T-helper 1 cell (primary cell): Measurements from ENCODE around the gene TMEM132C.
A peak's percentile ranks its signal among the peaks of the same experiment; 100 is the strongest.

Experiments used
- DNase-seq, 5 donors: peaks; one replicate each; pipeline ENCODE4 v3.0.0-alpha.2; 2012 to 2020

TMEM132C gene

DNA sequence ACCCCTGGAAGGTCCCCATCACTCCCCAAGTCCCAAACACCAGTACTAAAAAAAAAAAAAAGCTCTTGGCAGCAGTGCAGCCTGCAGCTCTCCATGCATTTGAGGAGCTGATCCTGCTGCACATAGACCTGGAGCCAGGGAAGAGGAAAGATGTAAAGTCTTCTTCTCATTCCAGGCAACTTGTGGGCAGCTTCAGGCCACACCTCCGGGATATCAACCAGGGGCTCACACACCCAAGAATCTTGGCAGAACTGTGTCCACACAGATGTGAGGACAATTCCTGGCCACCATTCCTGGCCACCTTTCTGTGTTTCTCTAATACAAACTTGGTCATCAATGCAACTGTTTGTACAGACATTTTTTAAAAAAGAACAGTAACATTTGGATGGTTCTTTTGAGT lies 72.7 kb downstream of the TMEM132C start:
- DNase-seq, result no peak

DNA sequence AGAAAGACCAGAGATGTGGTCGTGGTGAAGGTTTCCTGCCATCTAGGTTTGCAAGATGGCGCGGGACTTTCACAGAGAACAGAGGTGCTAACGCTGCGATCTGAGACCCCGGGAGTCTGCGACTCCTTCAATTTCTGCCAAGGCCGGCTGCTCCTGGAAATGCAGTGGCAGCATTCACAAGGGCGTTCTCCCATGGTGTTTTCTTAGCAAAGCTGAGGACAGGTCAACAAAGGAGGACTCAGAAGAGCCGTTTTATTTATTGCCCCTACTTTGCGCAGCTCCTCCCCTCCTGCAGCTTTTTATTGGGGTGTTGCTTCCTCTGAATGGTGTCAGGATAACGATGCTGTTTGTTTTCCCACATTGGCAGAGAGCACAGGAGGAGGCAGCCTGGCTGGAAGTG lies 86.3 kb downstream of the TMEM132C start:
- no peak for DNase-seq

DNA sequence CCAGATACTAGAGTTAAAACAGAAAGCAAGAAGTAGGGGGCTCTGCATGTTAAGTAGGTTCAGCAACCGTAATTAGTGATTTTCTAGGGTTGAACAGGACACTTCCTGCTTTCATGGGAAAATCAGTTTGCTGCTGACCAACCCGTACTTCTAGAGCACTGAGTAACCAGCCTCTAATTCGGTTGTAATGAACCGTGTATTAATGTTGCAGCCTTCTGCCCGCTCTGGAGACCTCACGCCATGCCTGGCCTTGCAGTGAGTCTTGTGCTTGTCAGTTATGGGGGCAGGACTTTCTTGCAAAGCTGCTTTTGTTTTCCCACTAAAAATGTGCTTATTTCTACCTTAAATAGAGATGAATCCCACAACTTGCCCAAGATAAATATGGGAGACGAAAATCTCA lies 89.6 kb downstream of the TMEM132C start:
- DNase-seq, result no peak

DNA sequence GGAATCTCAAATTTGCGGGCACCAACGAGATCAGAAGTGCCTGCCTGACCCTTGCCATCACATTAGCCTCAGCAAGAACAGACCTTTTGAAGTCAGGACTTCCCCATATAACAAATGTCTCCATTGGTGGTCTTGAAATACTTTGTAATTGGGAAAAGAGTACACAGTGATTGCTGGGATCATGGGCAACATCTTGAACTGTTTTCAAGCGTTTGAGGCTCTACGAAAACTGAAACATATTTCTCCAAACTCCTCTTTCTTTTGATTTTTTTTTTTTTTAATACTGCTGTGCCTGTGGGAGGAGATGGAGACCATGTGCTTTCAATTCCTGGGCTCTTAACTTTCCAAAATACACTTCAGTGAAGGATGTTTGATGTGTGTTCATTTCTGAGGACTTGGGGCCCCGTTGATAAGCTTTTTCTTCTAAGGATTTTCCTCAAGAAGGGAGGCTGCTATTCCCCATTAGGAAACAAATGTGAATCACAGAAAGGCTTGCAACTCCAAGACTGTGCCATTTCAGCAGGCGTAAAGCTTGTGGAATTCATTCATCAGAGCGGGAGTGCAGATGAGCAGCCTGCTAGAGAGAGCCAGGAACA lies 94.5 kb downstream of the TMEM132C start:
- DNase-seq, result no peak

GRCh38 chr12:128365032-128365431 lies 98.1 kb downstream of the TMEM132C start:
- no peak for DNase-seq

DNA sequence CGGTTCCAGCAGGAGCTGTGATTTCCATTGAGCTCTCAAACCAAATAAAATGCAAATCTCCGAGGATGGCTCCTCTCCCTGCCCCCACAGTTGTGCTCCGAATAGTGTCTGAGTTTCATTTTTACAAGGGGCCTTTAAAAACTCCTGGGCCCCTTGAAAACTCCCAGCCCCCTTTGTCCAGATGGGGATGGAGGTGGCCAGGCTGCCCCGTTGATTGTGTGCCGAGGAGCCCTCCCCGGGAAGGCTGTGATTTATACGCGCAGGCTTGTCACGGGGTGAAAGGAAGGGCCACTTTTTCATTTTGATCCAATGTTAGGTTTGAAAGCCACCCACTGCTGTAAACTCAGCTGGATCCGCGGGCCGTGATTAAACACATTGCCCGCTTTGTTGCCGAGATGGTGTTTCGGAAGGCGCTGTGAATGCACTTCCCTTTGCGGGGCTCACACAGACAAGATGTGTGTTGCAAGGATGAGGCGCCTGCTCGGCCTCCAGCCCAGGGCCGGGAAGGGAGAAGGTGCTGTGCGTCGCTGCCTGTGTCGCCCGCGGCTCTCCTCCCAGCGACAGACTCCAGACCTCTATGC lies 98.8 kb downstream of the TMEM132C start:
- no peak for DNase-seq

- DNase-seq, result no peak
These were observed 101.0 kb downstream of the TMEM132C start for GRCh38 chr12:128367961-128368360.

GRCh38 chr12:128381541-128381940 lies 114.6 kb downstream of the TMEM132C start:
- no peak for DNase-seq

DNA sequence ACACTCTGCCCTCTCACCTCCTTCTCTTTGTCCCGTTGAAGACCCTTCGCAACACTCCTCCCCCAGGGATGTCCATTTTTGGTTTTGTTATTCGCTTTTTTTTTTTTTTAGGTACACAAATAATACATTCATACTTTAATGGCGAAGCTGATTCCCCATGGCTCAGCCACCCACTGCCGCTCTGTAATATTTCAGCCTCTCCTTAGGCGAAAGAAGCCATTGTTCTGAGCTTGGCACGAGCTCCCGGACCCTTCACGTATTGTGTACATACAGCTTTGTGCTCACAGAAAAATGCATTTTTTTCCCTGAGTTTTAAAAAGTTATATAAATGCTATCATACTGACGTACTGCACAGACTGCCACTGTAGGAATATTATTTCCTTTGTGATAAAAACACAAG lies 115.0 kb downstream of the TMEM132C start:
- no peak for DNase-seq

GRCh38 chr12:128382946-128383345 lies 116.0 kb downstream of the TMEM132C start:
- no peak for DNase-seq

DNA sequence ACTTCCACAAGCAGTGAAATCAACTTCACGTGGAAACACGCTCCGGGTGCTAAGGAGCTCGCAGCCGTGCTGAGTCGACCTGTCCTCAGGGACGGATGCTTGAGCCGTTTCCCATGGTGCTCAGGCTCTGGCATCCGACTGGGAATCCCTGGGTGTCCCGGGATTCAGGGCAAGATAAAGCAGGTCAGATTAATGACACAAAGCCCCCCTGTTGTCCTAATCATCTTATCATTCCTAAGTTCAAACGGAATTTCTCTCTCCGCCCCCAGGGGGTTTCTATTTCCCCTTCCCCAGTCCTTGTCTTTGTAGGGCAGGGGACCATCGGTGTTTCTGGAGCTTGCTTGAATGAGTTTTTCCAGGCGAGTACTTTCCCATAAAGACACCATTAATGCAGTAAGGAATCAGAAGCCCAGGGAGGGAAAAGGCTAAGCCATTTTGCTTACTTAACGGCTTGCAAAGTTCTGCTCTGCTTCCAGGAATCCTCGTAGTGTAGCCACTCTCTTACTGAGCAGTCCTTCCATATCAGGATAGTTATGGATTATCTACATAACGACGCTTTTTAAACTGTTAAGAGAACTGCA lies 116.5 kb downstream of the TMEM132C start:
- no peak for DNase-seq

DNA sequence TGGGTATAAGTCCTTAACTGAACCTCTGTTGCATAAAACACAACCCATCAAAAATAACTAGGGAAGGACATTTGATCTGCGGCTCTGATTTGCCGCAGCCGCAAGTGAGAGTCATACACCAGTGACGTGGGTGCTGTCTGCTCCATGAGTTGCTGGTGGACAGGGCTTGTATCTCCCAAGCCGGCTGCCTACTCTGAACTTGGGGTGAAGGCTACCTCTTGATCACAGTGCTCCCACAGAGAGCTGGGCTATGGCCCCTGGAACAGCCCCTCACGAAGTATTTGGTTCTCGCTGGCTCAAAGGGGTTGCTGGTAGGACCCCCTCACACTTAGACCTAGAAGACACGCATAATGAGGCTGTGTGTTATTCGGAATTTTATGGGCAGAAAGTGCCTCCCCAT lies 118.8 kb downstream of the TMEM132C start:
- no peak for DNase-seq

- DNase-seq, result peak in 1 of 5 donors; percentile 3
These were observed 120.9 kb downstream of the TMEM132C start for GRCh38 chr12:128387811-128388422.

- peak in 1 of 5 donors; percentile 3 for DNase-seq
These were observed 121.6 kb downstream of the TMEM132C start for GRCh38 chr12:128388461-128389000.

DNA sequence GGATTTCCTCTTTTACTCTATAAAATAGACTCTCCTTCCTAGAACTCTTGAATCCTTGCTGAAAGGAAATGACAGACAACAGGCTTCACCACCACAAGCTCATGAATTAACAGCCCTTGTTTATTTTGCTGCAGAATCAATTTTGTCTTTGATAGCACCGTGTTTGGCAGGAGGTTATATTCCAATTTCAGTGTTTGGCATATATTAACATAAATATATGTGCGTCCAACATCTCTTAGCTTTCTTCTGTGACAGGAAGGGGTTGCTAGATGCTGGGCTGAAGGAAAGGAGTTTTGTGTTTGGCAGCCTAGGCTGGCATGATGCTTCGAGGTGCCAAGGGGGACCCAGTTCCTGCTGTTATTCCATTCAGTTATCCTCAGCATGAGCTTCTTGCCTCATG lies 126.4 kb downstream of the TMEM132C start:
- DNase-seq, result no peak

GRCh38 chr12:128394137-128394536 lies 127.2 kb downstream of the TMEM132C start:
- DNase-seq, result no peak

DNA sequence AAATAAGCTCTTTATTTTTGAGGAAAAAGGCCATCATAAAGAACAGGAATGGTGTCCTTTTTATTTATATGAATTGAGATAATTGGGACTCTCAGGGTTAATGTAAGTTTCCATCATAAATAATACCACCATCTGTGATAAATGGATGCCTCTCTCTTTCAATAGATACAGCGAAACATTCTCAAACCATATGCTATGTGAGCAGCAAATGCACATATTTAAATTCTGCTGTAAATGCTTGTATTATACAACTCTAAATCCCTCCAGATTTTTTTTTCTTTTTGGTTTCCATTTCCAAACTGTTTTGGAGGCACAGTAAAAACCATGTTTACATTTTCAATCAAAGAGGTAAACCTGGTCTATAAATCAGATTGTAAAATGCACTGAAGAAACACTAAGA lies 132.3 kb downstream of the TMEM132C start:
- DNase-seq, result no peak

- DNase-seq, result no peak
These were observed 135.7 kb downstream of the TMEM132C start for GRCh38 chr12:128402486-128403243.

DNA sequence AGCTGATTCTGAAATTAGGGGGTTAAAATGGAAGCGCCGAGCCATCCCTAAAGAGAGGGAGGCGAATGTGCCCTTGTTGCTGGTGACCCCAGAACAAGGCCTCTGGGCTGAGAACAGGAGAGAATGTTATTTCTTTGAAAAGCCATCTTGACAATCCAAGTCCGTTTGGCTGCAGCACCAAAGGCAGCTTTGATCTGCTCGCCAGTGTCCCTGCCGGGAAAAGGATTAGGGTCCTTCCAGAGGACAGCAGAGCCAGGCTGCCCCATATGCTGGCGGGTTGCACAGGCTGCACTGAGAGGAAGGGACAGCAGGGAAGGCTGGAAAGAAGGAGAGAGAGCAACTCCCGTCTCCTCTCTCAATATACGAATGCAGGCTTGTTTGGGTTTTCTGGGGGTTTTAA lies 141.7 kb downstream of the TMEM132C start:
- no peak for DNase-seq

DNA sequence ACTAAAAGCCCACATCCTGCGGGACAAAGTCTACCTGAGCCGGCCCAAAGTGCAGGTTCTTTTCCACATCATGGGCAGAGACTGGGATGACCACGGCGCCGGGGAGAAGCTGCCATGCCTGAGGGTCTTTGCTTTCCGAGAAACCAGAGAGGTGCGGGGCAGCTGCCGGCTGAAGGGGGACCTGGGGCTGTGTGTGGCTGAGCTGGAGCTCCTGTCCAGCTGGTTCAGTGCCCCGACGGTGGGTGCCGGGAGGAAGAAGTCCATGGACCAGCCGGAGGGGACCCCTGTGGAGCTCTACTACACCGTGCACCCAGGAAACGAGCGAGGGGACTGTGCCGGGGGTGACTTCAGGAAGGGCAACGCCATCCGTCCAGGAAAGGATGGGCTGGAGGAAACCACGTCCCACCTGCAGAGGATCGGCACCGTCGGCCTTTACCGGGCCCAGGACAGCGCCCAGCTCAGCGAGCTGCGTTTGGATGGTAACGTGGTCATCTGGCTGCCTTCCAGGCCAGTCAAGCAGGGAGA lies 148.1 kb downstream of the TMEM132C start:
- DNase-seq, result no peak

DNA sequence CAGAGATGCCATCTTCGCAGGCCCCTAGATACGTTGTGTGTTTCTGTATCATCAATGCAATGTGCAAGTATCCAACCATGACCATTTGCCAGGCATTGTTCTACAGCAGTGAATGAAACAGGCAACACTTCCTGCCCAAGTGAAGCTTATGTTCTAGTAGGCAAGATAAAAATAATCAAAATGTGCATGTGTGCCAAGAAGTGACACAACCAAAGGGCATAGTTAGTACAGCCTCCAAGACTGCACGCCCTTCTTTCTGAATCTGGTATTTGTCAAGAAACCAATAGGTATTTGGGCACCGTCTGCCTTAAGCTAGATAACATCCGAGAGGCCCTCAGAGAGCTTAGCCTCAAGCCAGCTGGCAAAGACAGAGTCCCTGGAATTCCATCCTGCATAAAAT lies 152.0 kb downstream of the TMEM132C start:
- DNase-seq, result no peak

DNA sequence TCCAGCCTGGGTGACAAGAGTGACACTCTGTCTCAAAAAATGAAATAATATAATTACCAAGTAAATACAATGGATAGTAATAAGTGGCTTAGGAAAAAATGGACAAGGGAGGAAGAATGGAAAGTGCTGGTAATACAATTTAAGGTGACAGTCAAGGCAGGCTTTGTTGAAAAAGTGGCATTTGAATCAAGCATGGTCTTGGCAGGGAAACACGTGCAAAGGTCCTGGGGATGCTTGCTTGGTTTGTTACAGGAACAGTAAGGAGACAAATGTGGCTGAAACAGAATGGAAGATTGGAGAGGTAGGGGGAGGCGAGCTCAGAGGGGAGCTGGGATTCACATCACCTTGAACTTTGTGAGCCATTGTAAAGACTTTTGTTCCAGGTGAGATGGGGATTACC lies 153.2 kb downstream of the TMEM132C start:
- no peak for DNase-seq

DNA sequence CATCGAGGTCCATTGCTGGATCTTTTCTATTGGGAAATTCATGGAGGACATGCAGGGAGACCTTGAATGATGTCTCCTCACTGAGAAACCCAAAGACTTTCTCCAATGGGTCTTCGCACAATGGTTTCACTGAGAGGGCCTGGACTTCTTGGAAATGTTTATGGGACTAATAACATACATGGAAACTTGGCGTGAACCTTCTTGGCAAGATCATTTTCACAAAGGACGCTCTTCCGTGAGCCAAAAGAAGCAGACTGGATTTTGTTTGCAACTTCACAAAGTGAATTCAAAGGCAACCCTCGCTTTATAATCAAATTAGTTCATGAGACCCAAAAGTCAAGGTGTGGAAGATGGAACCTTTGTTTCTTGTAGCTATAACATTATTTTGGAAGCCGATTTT lies 154.4 kb downstream of the TMEM132C start:
- DNase-seq, result no peak
